ENCODE measurements around the gene VWA8. TPM values are rescaled to one million over a fixed set of nuclear protein-coding genes. Genes with fewer than 3 reads are reported as not detected.

The VWA8 gene
- polyA plus RNA-seq, 1 donor: 11.6 TPM

DNA sequence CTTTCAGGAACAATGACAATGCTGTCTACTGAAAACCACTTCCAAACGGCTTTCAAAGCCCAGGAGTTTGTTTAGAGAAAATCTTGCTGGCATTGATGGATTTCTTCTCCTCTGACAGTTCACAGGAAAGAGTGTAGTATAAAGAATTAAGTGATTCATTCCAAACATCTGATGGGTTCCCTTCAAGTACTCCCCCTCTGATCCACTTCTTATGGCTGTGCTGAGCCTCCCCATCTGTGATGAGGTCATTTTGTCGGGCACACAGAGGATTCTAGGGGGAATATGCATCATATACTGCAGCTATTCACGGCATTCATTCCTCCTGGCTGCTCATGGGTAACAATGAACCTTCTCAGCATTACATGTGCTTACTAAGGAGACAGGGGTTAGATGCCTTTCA is 395.7 kb downstream of the VWA8 start:
- no peak for DNase-seq
- Histone ChIP-seq H3K4me3 (ENCODE audit: low read length) (no peak overlapping the region), H3K4me1 (ENCODE audit: control insufficient read depth, insufficient read depth, low read length) (no peaks in the 10 kb centered on the region), H3K9me3 (ENCODE audit: control insufficient read depth, low read depth, low read length) (no peaks in the 10 kb centered on the region), H3K27me3 (ENCODE audit: control insufficient read depth, insufficient read depth, low read length) (no peaks in the 10 kb centered on the region), H3K36me3 (ENCODE audit: control insufficient read depth, insufficient read depth, low read length) (peaks cover 7% of the 10 kb centered on the region), H3K27ac (ENCODE audit: low read length) (no peak overlapping the region)
- no CpG with 5 or more reads among the region's 3 CpGs for WGBS (ENCODE audit: insufficient coverage, low lambda C conversion rate)

DNA sequence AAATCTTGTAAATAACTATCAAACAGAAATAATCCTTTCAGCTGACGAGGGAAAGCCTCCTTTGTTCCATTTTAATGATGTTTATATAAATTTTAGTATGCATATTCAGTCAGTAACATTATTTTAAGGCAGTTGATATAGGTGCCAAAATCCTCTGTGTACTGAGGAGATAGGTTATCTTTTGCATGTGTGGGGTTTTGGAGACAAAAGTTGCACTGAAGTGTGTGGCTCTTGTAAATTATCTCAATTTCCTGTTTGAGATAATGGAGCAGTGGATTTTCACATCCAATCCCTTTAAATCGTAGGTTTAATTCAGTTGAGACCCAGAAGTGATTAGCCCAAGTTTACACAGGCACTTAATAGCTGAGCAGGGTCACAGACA is 396.9 kb downstream of the VWA8 start:
- no peak overlapping the region for H3K27ac ChIP-seq (ENCODE audit: low read length)
- no peaks in the 10 kb centered on the region for H3K27me3 ChIP-seq (ENCODE audit: control insufficient read depth, insufficient read depth, low read length)
- no CpG with 5 or more reads among the region's 2 CpGs for WGBS (ENCODE audit: insufficient coverage, low lambda C conversion rate)
- H3K4me3 ChIP-seq (ENCODE audit: low read length): no peak overlapping the region
- no peaks in the 10 kb centered on the region for H3K9me3 ChIP-seq (ENCODE audit: control insufficient read depth, low read depth, low read length)
- H3K4me1 ChIP-seq (ENCODE audit: control insufficient read depth, insufficient read depth, low read length): no peaks in the 10 kb centered on the region
- peaks cover 6% of the 10 kb centered on the region for H3K36me3 ChIP-seq (ENCODE audit: control insufficient read depth, insufficient read depth, low read length)
- no peak for DNase-seq

DNA sequence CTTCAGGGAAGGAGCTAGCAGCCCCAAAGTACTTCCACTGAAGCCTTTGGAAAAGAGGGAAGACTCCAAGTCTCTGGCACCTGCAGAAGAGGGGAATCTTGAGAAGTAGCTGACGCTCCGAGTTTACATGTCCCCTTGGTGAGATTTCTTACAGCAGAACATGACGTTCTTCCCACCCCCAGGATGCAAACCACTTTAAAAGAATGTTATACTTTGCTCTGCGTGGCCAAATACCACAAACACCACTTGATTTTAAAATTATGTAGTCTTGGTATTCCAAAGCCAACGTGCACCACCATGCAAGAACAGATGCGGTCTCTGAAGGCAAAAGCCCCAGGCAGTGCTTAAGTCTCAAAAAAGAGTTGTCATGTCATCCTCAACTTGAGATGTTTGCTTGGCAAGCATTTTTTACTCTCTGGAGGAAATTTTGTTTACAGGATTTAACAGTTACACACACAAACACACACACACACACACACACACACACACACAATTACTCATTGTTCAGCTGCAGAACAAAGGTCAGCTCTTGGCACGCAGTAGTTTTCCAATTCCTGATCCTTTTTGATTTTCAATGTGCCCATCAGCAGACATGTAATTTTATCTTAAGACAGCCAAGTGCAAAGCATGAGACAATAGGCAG is 397.4 kb downstream of the VWA8 start:
- H3K27ac ChIP-seq (ENCODE audit: low read length): no peak overlapping the region
- H3K9me3 ChIP-seq (ENCODE audit: control insufficient read depth, low read depth, low read length): no peaks in the 10 kb centered on the region
- DNase-seq: peak in 1 of 2 donors; percentile 27
- no CpG with 5 or more reads among the region's 7 CpGs for WGBS (ENCODE audit: insufficient coverage, low lambda C conversion rate)
- H3K36me3 ChIP-seq (ENCODE audit: control insufficient read depth, insufficient read depth, low read length): peaks cover 6% of the 10 kb centered on the region
- no peaks in the 10 kb centered on the region for H3K4me1 ChIP-seq (ENCODE audit: control insufficient read depth, insufficient read depth, low read length)
- no peak overlapping the region for H3K4me3 ChIP-seq (ENCODE audit: low read length)
- no peaks in the 10 kb centered on the region for H3K27me3 ChIP-seq (ENCODE audit: control insufficient read depth, insufficient read depth, low read length)

DNA sequence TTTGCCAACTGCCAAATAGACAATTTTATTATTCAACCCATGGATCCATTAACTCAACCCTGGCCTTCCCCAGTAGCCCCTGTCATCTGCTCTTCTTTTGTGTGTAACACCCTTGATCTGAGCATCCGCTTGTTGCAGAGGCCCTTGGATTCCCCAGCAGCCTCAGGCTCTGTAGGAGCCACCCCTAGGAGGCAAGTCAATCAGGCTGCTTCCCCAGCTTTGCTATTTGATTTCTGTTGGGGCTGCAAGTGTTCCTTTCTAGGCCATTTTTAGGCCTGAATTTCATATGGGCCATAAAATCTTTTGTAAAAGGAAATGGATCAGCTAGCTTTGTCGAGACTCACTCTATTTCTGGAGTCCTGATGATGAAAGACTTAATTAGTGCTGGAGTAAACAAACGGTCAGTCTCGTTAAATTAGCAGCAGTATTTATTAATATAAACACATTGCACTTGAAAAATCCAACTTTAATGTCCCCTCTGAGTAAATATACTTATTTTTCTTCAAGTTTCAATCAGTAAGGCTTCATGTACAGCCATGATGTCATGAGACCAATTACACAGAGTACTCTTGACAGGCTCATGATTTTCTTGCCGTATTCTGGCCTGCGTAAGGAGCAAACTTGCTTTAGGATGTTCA is 398.2 kb downstream of the VWA8 start:
- Histone ChIP-seq H3K36me3 (ENCODE audit: control insufficient read depth, insufficient read depth, low read length) (peaks cover 5% of the 10 kb centered on the region), H3K27me3 (ENCODE audit: control insufficient read depth, insufficient read depth, low read length) (no peaks in the 10 kb centered on the region), H3K27ac (ENCODE audit: low read length) (no peak overlapping the region), H3K9me3 (ENCODE audit: control insufficient read depth, low read depth, low read length) (no peaks in the 10 kb centered on the region), H3K4me3 (ENCODE audit: low read length) (no peak overlapping the region), H3K4me1 (ENCODE audit: control insufficient read depth, insufficient read depth, low read length) (no peaks in the 10 kb centered on the region)
- WGBS (ENCODE audit: insufficient coverage, low lambda C conversion rate): 85% methylated on average over 2 of the region's 6 CpGs
- DNase-seq: no peak

DNA sequence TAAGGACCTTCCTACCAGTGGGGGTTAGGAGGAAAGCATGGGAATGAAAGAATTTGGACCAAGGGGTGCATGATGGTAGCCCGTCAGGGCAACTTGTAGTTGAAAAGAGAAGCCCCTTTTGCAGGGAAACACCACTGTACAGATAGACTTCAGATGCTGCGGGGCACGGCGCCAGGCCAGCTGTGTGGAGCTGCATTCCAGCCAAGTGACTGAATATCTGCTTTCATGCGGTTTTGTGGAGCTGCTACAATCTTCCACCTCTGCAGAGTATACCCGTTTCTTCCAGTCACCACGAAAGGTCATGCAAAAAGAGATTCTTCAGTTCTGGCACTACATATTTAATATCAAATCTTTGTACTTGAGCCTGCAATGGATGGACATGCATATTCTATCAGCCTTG is 398.8 kb downstream of the VWA8 start:
- H3K4me3 ChIP-seq (ENCODE audit: low read length): no peak overlapping the region
- H3K9me3 ChIP-seq (ENCODE audit: control insufficient read depth, low read depth, low read length): no peaks in the 10 kb centered on the region
- H3K27me3 ChIP-seq (ENCODE audit: control insufficient read depth, insufficient read depth, low read length): no peaks in the 10 kb centered on the region
- DNase-seq: peak in 1 of 2 donors; percentile 23
- no peak overlapping the region for H3K27ac ChIP-seq (ENCODE audit: low read length)
- WGBS (ENCODE audit: insufficient coverage, low lambda C conversion rate): no CpG with 5 or more reads among the region's 7 CpGs
- no peaks in the 10 kb centered on the region for H3K36me3 ChIP-seq (ENCODE audit: control insufficient read depth, insufficient read depth, low read length)
- no peaks in the 10 kb centered on the region for H3K4me1 ChIP-seq (ENCODE audit: control insufficient read depth, insufficient read depth, low read length)

DNA sequence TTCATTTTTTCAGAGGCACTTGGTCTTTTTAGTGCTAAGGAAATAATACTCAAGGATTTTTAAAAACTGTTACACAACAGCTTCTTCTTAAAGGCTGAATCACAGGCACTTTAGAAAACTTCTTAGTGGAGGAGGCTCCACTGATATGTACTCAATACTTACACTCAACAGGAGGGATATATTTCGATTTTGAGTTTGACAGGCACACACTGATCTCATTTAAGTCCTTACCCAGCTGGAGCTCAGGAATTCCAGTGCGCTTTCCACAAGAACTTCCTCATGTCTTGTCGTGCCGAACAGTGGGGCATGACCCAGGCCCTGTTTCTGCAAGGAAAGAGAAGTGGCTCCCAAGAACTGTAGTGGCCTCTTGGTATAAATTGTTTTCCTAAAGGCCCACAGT is 399.7 kb downstream of the VWA8 start:
- Histone ChIP-seq H3K27ac (ENCODE audit: low read length) (no peak overlapping the region), H3K4me3 (ENCODE audit: low read length) (no peak overlapping the region), H3K27me3 (ENCODE audit: control insufficient read depth, insufficient read depth, low read length) (no peaks in the 10 kb centered on the region), H3K9me3 (ENCODE audit: control insufficient read depth, low read depth, low read length) (no peaks in the 10 kb centered on the region), H3K4me1 (ENCODE audit: control insufficient read depth, insufficient read depth, low read length) (no peaks in the 10 kb centered on the region), H3K36me3 (ENCODE audit: control insufficient read depth, insufficient read depth, low read length) (no peaks in the 10 kb centered on the region)
- no CpG with 5 or more reads among the region's 4 CpGs for WGBS (ENCODE audit: insufficient coverage, low lambda C conversion rate)
- no peak for DNase-seq

DNA sequence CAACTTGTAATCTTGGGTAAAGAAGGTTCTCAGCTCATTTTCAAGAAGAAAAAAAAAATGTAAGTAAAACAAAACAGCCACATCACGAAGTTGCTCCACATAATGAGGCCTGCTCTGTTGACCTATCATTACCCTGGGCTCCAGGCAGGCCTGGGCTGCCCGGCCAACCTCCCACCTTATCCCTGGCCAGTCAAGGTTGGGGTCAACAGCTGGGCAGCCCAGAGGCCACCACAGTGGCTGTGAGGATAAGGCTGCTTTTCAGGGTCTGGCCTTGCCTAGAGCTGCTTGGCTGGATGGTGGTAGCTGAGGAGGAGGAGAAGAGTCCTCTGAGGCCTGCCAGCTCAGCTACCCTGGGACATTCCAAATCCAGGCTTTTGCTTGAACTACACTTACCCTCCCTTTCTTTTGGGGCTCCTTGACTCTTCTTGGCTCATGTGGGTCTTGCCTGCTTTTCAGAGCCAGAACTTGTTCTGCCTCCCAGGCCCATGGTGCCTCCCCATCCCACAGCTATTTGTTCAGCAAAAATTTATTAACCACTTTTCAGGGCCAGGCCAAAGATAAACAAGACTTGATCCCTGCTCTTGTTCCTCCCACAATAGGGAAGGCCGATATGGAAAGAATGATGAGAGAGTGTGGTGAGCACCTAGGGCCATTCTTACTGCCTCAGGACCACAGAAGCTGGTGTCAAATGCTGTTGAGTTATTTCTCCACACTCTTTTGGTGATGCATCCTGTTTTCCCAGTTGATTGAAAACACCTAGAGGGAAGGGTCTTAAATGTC is 401.9 kb downstream of the VWA8 start:
- no peak for DNase-seq
- no peak overlapping the region for H3K4me3 ChIP-seq (ENCODE audit: low read length)
- no peaks in the 10 kb centered on the region for H3K27me3 ChIP-seq (ENCODE audit: control insufficient read depth, insufficient read depth, low read length)
- WGBS (ENCODE audit: insufficient coverage, low lambda C conversion rate): no CpG with 5 or more reads among the region's 3 CpGs
- H3K27ac ChIP-seq (ENCODE audit: low read length): no peak overlapping the region
- no peaks in the 10 kb centered on the region for H3K4me1 ChIP-seq (ENCODE audit: control insufficient read depth, insufficient read depth, low read length)
- H3K9me3 ChIP-seq (ENCODE audit: control insufficient read depth, low read depth, low read length): no peaks in the 10 kb centered on the region
- H3K36me3 ChIP-seq (ENCODE audit: control insufficient read depth, insufficient read depth, low read length): no peaks in the 10 kb centered on the region

DNA sequence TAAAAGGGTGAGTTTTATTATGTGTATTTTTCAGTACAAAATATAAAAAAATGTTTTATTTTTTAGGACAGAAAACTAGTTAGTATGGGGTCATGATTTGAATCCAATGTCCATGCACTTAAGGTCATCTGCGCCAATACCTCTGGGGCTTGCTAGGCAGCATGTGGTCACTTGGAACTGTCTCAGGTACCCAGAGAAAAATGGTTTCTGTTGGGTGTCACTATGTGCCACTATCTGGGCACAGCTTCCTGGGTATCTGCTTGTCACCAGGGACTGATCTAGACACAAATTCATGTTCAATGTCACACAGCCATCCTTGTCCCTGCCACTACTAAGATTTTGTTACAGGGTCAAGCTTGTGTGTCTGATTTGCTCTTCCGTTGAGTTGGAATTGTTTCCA is 403.2 kb downstream of the VWA8 start:
- no peak overlapping the region for H3K4me3 ChIP-seq (ENCODE audit: low read length)
- DNase-seq: no peak
- WGBS (ENCODE audit: insufficient coverage, low lambda C conversion rate): no CpG with 5 or more reads among the region's 2 CpGs
- no peak overlapping the region for H3K27ac ChIP-seq (ENCODE audit: low read length)
- H3K9me3 ChIP-seq (ENCODE audit: control insufficient read depth, low read depth, low read length): no peaks in the 10 kb centered on the region
- no peaks in the 10 kb centered on the region for H3K4me1 ChIP-seq (ENCODE audit: control insufficient read depth, insufficient read depth, low read length)
- no peaks in the 10 kb centered on the region for H3K27me3 ChIP-seq (ENCODE audit: control insufficient read depth, insufficient read depth, low read length)
- H3K36me3 ChIP-seq (ENCODE audit: control insufficient read depth, insufficient read depth, low read length): no peaks in the 10 kb centered on the region

DNA sequence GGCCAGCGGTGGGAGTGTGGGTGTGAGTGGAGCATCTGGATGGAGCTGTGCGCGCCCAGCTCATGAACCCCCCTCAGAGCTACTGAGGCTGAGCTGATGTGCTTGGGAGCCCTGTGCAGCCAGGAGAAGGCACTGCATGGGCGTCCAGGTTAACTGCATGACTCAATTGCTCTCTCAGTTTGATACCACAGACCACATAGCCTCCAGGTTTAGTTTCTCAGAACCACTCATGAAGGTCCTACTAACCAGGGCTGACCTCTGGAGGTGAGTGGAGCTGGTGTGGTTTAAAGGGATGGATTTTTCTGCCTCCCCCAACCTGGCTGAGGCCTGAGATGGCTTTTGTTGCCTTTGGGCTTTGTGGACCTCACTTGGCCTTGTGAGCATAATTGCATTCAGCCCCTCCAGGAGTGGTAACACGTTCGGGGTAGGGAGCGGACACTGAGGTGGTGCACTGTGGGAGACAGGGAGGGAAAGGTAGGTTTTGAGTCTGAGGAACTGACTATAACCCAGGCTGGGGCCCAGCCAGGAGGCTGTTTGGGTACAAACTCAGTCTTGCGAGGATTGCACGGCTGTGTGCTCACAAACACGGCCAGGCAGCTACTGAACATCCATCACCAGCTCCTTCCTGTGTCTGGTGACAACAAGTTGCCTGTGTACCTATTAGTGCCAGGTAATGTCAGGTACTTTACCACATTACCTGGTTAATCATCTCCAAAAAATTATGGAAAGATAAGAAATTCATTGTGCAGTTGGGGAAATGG is 406.1 kb downstream of the VWA8 start:
- Histone ChIP-seq H3K27ac (ENCODE audit: low read length) (no peak overlapping the region), H3K9me3 (ENCODE audit: control insufficient read depth, low read depth, low read length) (no peaks in the 10 kb centered on the region), H3K27me3 (ENCODE audit: control insufficient read depth, insufficient read depth, low read length) (no peaks in the 10 kb centered on the region), H3K36me3 (ENCODE audit: control insufficient read depth, insufficient read depth, low read length) (no peaks in the 10 kb centered on the region), H3K4me1 (ENCODE audit: control insufficient read depth, insufficient read depth, low read length) (no peaks in the 10 kb centered on the region), H3K4me3 (ENCODE audit: low read length) (no peak overlapping the region)
- DNase-seq: no peak
- WGBS (ENCODE audit: insufficient coverage, low lambda C conversion rate): no CpG with 5 or more reads among the region's 10 CpGs

DNA sequence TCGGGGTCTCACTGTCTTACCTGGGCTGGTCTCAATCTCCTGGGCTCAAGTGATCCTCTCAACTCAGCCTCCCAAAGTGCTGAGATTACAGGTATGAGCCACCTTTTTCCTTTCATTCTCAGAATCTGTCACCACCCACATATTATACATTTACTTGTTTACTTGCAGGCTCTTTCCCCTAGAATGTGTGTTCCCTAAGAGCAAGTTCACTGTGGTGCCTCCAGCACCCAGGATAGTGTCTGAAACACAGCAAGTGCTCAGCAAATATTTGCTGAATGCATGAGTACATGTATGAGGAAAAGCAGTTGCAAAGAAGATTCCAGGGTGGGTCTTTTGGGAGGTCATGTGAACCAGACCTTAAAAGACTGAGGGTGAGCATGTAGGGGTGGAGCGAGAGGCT is 406.7 kb downstream of the VWA8 start:
- H3K27ac ChIP-seq (ENCODE audit: low read length): no peak overlapping the region
- H3K4me1 ChIP-seq (ENCODE audit: control insufficient read depth, insufficient read depth, low read length): no peaks in the 10 kb centered on the region
- DNase-seq: no peak
- H3K4me3 ChIP-seq (ENCODE audit: low read length): no peak overlapping the region
- no peaks in the 10 kb centered on the region for H3K27me3 ChIP-seq (ENCODE audit: control insufficient read depth, insufficient read depth, low read length)
- no peaks in the 10 kb centered on the region for H3K36me3 ChIP-seq (ENCODE audit: control insufficient read depth, insufficient read depth, low read length)
- WGBS (ENCODE audit: insufficient coverage, low lambda C conversion rate): no CpG with 5 or more reads among the region's 2 CpGs
- no peaks in the 10 kb centered on the region for H3K9me3 ChIP-seq (ENCODE audit: control insufficient read depth, low read depth, low read length)
